HL-60 (cell line): Measurements from ENCODE around the gene ARFGAP3.

Source experiments
- CTCF ChIP-seq: IDR thresholded peaks from one replicate; pipeline ENCODE4 v1.5.1; 2011; ENCODE audit warnings: low read length, control low read depth, inconsistent platforms; ENCODE audit not compliant: insufficient read depth
- GABPA ChIP-seq: IDR thresholded peaks from 2 replicates; pipeline ENCODE4 v1.6.1; 2012; ENCODE audit warnings: low read depth

- TF ChIP-seq CTCF, result no peak
- TF ChIP-seq GABPA, result no peak
Measured at GRCh38 chr22:42874010-42874409, 16.9 kb upstream of the ARFGAP3 start.
